Neural progenitor cell (in vitro differentiated cells): ENCODE results near the gene ZNF829. TPM values are rescaled to one million over a fixed set of nuclear protein-coding genes. Genes with fewer than 3 reads are reported as not detected.
A peak's percentile ranks its signal among the peaks of the same experiment; 100 is the strongest.

Experiments
- DNase-seq: peaks from one replicate; pipeline ENCODE4 v3.0.0-alpha.2; 2016; ENCODE audit warnings: low spot score
- H2AFZ ChIP-seq: fragments of 200-600 bp; sonication (generic); replicated peaks from 2 replicates; pipeline ENCODE4 v1.6.1; 2016; ENCODE audit warnings: antibody characterized with exemption
- H3F3A ChIP-seq: fragments of 200-600 bp; sonication (generic); 2 replicates; pipeline ENCODE4 v1.6.1; 2016; ENCODE audit warnings: antibody characterized with exemption, low read depth
- H3K27ac ChIP-seq: fragments of 200-600 bp; sonication (generic); 2 replicates; pipeline ENCODE4 v1.5.1; 2016; ENCODE audit warnings: mild to moderate bottlenecking
- H3K27me3 ChIP-seq: fragments of 200-600 bp; sonication (generic); 2 replicates; pipeline ENCODE4 v1.6.1; 2016; ENCODE audit warnings: mild to moderate bottlenecking, moderate library complexity
- H3K36me3 ChIP-seq: fragments of 200-600 bp; sonication (generic); 2 replicates; pipeline ENCODE4 v1.5.1; 2016
- H3K4me1 ChIP-seq: fragments of 200-600 bp; sonication (generic); 2 replicates; pipeline ENCODE4 v1.6.1; 2016; ENCODE audit warnings: mixed run types
- H3K4me2 ChIP-seq: fragments of 200-600 bp; sonication (generic); 2 replicates; pipeline ENCODE4 v1.6.1; 2016
- H3K4me3 ChIP-seq: fragments of 200-600 bp; sonication (generic); 2 replicates; pipeline ENCODE4 v1.5.1; 2016
- H3K79me2 ChIP-seq: fragments of 200-600 bp; sonication (generic); 2 replicates; pipeline ENCODE4 v1.6.1; 2016; ENCODE audit warnings: low read depth
- H3K9ac ChIP-seq: fragments of 200-600 bp; sonication (generic); 2 replicates; pipeline ENCODE4 v1.6.1; 2016
- H3K9me3 ChIP-seq: fragments of 200-600 bp; sonication (generic); 2 replicates; pipeline ENCODE4 v1.5.1; 2016; ENCODE audit warnings: low read depth
- H4K20me1 ChIP-seq: fragments of 200-600 bp; sonication (generic); 2 replicates; pipeline ENCODE4 v1.6.1; 2016; ENCODE audit warnings: low read depth
- H3K27ac Mint-ChIP-seq: 3 replicates; pipeline ENCODE4 v1.8.0; 2021; ENCODE audit warnings: mixed read lengths
- H3K27me3 Mint-ChIP-seq: 2 replicates; pipeline ENCODE4 v1.8.0; 2022; ENCODE audit warnings: low read depth, mild to moderate bottlenecking, inconsistent platforms, moderate library complexity, mixed read lengths; ENCODE audit not compliant: insufficient read depth
- H3K36me3 Mint-ChIP-seq: 3 replicates; pipeline ENCODE4 v1.8.0; 2021; ENCODE audit warnings: mixed read lengths
- H3K4me1 Mint-ChIP-seq: 3 replicates; pipeline ENCODE4 v1.8.0; 2021; ENCODE audit warnings: mixed read lengths
- H3K4me3 Mint-ChIP-seq: 3 replicates; pipeline ENCODE4 v1.8.0; 2021; ENCODE audit warnings: mild to moderate bottlenecking, moderate library complexity, mixed read lengths
- H3K9me3 Mint-ChIP-seq: 3 replicates; pipeline ENCODE4 v1.8.0; 2020; ENCODE audit warnings: mixed read lengths
- EZH2 ChIP-seq: fragments of 200-600 bp; sonication (generic); IDR thresholded peaks from 2 replicates; pipeline ENCODE4 v1.6.1; 2017; ENCODE audit warnings: antibody characterized with exemption, mild to moderate bottlenecking, moderate library complexity
- EZH2phosphoT487 ChIP-seq: fragments of 200-600 bp; sonication (generic); IDR thresholded peaks from 2 replicates; pipeline ENCODE4 v1.6.1; 2017; ENCODE audit warnings: antibody characterized with exemption
- total RNA-seq: library from RNA; depleted of rRNA; stranded (reverse); fragments of >200 nt; gene quantifications from 2 replicates; pipeline ENCODE4 v1.2.3, GENCODE V29; 2015; ENCODE audit warnings: low replicate concordance
- TF ChIP-seq, protein P1 (sequence below): fragments of 200-600 bp; sonication (generic); IDR thresholded peaks from 2 replicates; pipeline ENCODE4 v1.5.1; 2017; ENCODE audit warnings: antibody characterized with exemption, mild to moderate bottlenecking

ZNF829 gene
- total RNA-seq, 1 donor from 2014 or later = 8.0 TPM

DNA sequence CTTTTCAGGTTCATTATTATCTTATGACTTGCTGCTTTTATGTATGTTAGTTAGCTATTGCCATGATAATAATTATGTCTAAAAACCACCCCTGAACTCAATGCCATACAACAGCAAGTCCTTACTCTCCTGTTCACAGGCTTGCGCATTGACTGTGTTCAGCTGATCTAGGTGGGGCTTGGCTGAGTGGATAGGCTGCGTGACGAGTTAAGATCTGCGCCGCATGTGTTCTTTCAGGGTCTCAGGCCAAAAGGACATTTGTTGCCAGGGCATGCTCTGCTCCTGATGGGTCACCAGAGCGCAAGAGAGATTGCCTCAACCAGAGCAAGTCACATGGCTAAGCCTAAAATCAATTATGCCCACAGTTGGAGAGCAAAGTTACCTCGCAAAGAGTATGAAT, 900 bp upstream of the ZNF829 start:
- H3K79me2 ChIP-seq = peaks cover 12% of the 10 kb centered on the region
- H3K4me1 Mint-ChIP-seq = no peaks in the 10 kb centered on the region
- peaks cover 27% of the 10 kb centered on the region for H3K36me3 ChIP-seq
- no peak for TF ChIP-seq EZH2
- TF ChIP-seq, protein P1, sequence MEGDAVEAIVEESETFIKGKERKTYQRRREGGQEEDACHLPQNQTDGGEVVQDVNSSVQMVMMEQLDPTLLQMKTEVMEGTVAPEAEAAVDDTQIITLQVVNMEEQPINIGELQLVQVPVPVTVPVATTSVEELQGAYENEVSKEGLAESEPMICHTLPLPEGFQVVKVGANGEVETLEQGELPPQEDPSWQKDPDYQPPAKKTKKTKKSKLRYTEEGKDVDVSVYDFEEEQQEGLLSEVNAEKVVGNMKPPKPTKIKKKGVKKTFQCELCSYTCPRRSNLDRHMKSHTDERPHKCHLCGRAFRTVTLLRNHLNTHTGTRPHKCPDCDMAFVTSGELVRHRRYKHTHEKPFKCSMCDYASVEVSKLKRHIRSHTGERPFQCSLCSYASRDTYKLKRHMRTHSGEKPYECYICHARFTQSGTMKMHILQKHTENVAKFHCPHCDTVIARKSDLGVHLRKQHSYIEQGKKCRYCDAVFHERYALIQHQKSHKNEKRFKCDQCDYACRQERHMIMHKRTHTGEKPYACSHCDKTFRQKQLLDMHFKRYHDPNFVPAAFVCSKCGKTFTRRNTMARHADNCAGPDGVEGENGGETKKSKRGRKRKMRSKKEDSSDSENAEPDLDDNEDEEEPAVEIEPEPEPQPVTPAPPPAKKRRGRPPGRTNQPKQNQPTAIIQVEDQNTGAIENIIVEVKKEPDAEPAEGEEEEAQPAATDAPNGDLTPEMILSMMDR = no peak
- TF ChIP-seq EZH2phosphoT487 = no peak
- peak overlapping the region; percentile 74 for H3K4me3 ChIP-seq
- peak; percentile 11 for DNase-seq
- peak overlapping the region; percentile 80 for H2AFZ ChIP-seq
- no peaks in the 10 kb centered on the region for H4K20me1 ChIP-seq
- H3K36me3 Mint-ChIP-seq = peaks cover 31% of the 10 kb centered on the region
- no peaks in the 10 kb centered on the region for H3F3A ChIP-seq
- peak overlapping the region; percentile 83 for H3K4me3 Mint-ChIP-seq
- H3K27ac ChIP-seq = no peak overlapping the region
- H3K27me3 Mint-ChIP-seq = peaks cover 2% of the 10 kb centered on the region
- H3K27me3 ChIP-seq = no peaks in the 10 kb centered on the region
- peaks cover 57% of the 10 kb centered on the region for H3K9me3 Mint-ChIP-seq
- peaks cover 3% of the 10 kb centered on the region for H3K4me1 ChIP-seq
- peaks cover 7% of the 10 kb centered on the region for H3K9me3 ChIP-seq
- peak overlapping the region; percentile 44 for H3K9ac ChIP-seq
- no peak overlapping the region for H3K27ac Mint-ChIP-seq
- H3K4me2 ChIP-seq = peak overlapping the region; percentile 77

DNA sequence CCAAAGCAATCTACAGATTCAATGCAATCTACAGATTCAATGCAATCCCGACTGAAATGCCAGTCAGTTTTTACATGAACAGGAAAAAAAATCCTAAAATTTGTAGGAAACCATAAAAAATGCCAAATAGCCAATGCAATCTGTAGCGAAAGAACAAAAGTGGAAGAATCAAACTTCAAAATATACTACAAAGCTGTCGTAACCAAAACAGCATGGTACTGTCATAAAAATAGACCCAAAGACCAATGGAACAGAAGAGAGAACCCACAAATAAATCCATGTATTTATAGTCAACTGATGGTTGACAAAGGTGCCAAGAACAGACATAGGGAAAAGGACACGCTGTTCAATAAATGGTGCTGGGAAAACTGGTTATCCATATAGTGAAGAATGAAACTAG, 17.7 kb downstream of the ZNF829 start:
- no peak overlapping the region for H3K27ac ChIP-seq
- Mint-ChIP-seq H3K27ac (no peak overlapping the region), H3K4me3 (no peak overlapping the region), H3K4me1 (no peaks in the 10 kb centered on the region), H3K27me3 (peaks cover 5% of the 10 kb centered on the region), H3K36me3 (peaks cover 36% of the 10 kb centered on the region), H3K9me3 (peaks cover 76% of the 10 kb centered on the region)
- no peak for DNase-seq
- no peak overlapping the region for H3K4me2 ChIP-seq
- H3K4me3 ChIP-seq = no peak overlapping the region
- peaks cover 55% of the 10 kb centered on the region for H3K9me3 ChIP-seq
- H3F3A ChIP-seq = no peaks in the 10 kb centered on the region
- TF ChIP-seq EZH2 = no peak
- H3K36me3 ChIP-seq = peaks cover 59% of the 10 kb centered on the region
- H4K20me1 ChIP-seq = no peaks in the 10 kb centered on the region
- H3K9ac ChIP-seq = no peak overlapping the region
- H3K27me3 ChIP-seq = no peaks in the 10 kb centered on the region
- no peaks in the 10 kb centered on the region for H3K4me1 ChIP-seq
- no peak overlapping the region for H2AFZ ChIP-seq
- H3K79me2 ChIP-seq = no peaks in the 10 kb centered on the region

DNA sequence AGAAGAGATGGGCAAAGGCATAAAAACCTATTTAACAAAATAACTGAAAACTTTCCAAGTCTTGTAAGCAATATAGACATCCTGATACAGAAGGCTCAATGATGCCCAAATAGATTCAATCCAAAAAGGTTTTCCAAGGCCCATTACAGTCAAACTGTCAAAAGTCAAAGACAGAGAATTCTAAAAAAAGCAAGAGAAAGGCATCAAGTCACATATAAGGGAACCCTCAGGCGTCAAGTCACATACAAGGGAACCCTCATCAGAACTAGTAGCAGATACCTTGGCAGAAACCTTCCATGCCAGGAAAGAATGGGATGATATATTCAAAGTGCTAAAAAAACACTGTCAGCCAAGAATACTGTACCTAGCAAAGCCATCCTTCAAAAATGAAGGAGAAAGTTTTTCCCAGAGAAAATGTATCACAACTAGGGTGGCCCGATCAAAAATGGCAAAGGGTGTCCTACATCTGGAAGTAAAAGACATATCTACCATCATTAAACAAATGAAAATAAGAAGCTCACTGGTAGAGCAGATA, 21.2 kb downstream of the ZNF829 start:
- Mint-ChIP-seq H3K9me3 (peaks cover 82% of the 10 kb centered on the region), H3K36me3 (peaks cover 57% of the 10 kb centered on the region), H3K27me3 (peaks cover 3% of the 10 kb centered on the region), H3K4me1 (no peaks in the 10 kb centered on the region), H3K27ac (no peak overlapping the region), H3K4me3 (no peak overlapping the region)
- Histone ChIP-seq H4K20me1 (no peaks in the 10 kb centered on the region), H3K36me3 (peaks cover 77% of the 10 kb centered on the region), H3K4me1 (no peaks in the 10 kb centered on the region), H3K9me3 (peaks cover 77% of the 10 kb centered on the region), H3K9ac (no peak overlapping the region), H3K79me2 (no peaks in the 10 kb centered on the region), H3K27me3 (no peaks in the 10 kb centered on the region), H3K27ac (no peak overlapping the region), H3K4me2 (no peak overlapping the region), H3F3A (no peaks in the 10 kb centered on the region), H2AFZ (no peak overlapping the region), H3K4me3 (no peak overlapping the region)
- TF ChIP-seq EZH2 = no peak
- TF ChIP-seq EZH2phosphoT487 = no peak
- TF ChIP-seq, protein P1 = no peak
- DNase-seq = no peak

DNA sequence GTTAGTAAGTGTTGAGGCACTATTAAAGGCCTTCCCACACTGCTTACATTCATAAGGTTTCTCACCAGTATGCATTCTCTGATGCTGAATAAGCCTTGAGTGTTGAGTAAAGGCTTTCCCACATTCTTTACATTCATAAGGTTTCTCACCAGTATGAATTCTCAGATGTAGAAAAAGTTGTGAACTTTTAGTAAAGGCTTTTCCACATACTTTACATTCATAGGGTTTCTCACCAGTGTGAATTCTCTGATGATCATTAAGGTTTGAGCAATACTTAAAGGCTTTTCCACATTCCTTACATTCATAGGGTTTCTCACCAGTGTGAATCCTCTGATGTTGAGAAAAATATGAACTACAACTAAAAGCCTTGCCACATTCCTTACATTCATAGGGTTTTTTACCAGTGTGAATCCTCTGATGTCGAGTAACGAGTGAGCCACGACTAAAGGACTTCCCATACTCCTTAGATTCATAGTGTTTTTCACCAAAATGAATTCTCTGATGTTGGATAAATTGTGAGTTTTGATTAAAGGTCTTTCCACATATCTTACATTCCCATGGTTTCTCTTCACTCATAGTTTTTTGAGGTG, 24.2 kb downstream of the ZNF829 start:
- peaks cover 60% of the 10 kb centered on the region for H3K36me3 ChIP-seq
- no peak overlapping the region for H2AFZ ChIP-seq
- H4K20me1 ChIP-seq = no peaks in the 10 kb centered on the region
- H3K9me3 ChIP-seq = peaks cover 70% of the 10 kb centered on the region
- peaks cover 81% of the 10 kb centered on the region for H3K9me3 Mint-ChIP-seq
- no peaks in the 10 kb centered on the region for H3K4me1 Mint-ChIP-seq
- no peaks in the 10 kb centered on the region for H3K27me3 ChIP-seq
- no peak overlapping the region for H3K27ac Mint-ChIP-seq
- no peak overlapping the region for H3K4me3 Mint-ChIP-seq
- H3K4me1 ChIP-seq = no peaks in the 10 kb centered on the region
- no peaks in the 10 kb centered on the region for H3K79me2 ChIP-seq
- no peak for DNase-seq
- H3K36me3 Mint-ChIP-seq = peaks cover 60% of the 10 kb centered on the region
- no peak overlapping the region for H3K27ac ChIP-seq
- H3F3A ChIP-seq = no peaks in the 10 kb centered on the region
- no peak overlapping the region for H3K4me3 ChIP-seq
- no peak overlapping the region for H3K4me2 ChIP-seq
- H3K27me3 Mint-ChIP-seq = peaks cover 3% of the 10 kb centered on the region
- H3K9ac ChIP-seq = no peak overlapping the region
- TF ChIP-seq EZH2phosphoT487 = no peak
- TF ChIP-seq, protein P1 = no peak
- no peak for TF ChIP-seq EZH2
